Vagina (tissue), 2 donors: ENCODE data around the gene ABCA9. TPM values are rescaled to one million over a fixed set of nuclear protein-coding genes. Genes with fewer than 3 reads are reported as not detected.

Experiments used
- DNase-seq, 2 donors: peaks; one replicate each; pipeline ENCODE4 v3.0.0-alpha.2; 2017; ENCODE audit errors: extremely low spot score in 2 of 2
- H3K27ac ChIP-seq: fragments of 200-600 bp; sonication (generic); one replicate; pipeline ENCODE4 v1.5.1; 2019
- H3K27me3 ChIP-seq: fragments of 200-600 bp; sonication (generic); one replicate; pipeline ENCODE4 v1.5.1; 2019
- H3K36me3 ChIP-seq, 2 donors: fragments of 200-600 bp; sonication (generic); one replicate each; pipeline ENCODE4 v1.5.1; 2017 to 2019
- H3K4me1 ChIP-seq: fragments of 200-600 bp; sonication (generic); one replicate; pipeline ENCODE4 v1.5.1; 2019
- H3K4me3 ChIP-seq, 2 donors: fragments of 200-600 bp; sonication (generic); 1 replicate in 1 of 2; 2 replicates in 1 of 2; pipeline ENCODE4 v1.5.1; 2016 to 2019
- H3K9me3 ChIP-seq: fragments of 200-600 bp; sonication (generic); one replicate; pipeline ENCODE4 v1.5.1; 2019
- CTCF ChIP-seq, 3 experiments: fragments of 450-650 bp in 2 of 3; fragments of 200-600 bp in 1 of 3; sonication (generic) in 1 of 3; IDR thresholded peaks; one replicate each; pipeline ENCODE4 v1.5.1; 2017 to 2019; ENCODE audit warnings: antibody characterized with exemption in 3 of 3, mild to moderate bottlenecking in 2 of 3, moderate library complexity in 2 of 3
- POLR2A ChIP-seq, 2 donors: fragments of 450-650 bp; IDR thresholded peaks; one replicate each; pipeline ENCODE4 v1.6.1; 2017; ENCODE audit warnings: antibody characterized with exemption in 2 of 2, mild to moderate bottlenecking in 2 of 2, moderate library complexity in 2 of 2
- POLR2AphosphoS5 ChIP-seq, 2 donors: sonication (generic); formaldehyde crosslinking; IDR thresholded peaks; one replicate each; pipeline ENCODE4 v1.9.0; 2017; ENCODE audit warnings: antibody characterized with exemption in 2 of 2, mild to moderate bottlenecking in 2 of 2, low read depth in 1 of 2; ENCODE audit not compliant: insufficient read depth in 1 of 2
- intact Hi-C: fragments of 100-400 bp; cut with DNase I; formaldehyde crosslinking; loops from one replicate; pipeline ENCODE4 v1.15.1; 2023
- total RNA-seq: library from RNA; depleted of rRNA; stranded (reverse); fragments of >200 nt; gene quantifications from one replicate; pipeline ENCODE4 v1.2.3, GENCODE V29; 2016

The ABCA9 gene
- total RNA-seq, 1 donor from 2014 or later: 71.2 TPM

DNA sequence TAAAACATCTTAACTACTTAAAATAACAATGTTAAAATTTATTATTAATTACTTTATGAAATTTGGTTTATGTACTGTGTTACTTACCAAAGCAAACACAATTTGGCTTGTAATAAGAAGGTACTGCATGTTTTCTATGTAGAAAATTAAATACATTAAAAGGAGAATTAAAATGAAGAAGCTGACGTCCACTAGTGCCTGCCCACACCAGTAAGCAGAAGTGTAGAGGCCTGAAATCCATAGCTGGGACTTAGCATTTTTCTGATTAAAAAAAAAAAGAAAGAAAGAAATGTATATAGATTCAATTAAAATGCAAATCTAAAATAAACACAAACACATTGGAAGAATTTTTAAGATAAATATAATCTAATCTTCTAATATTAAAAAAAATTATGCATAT, 35.8 kb upstream of the ABCA9 start:
- TF ChIP-seq POLR2A (IDR thresholded peaks at IDR 0.05): no peak
- no peak for TF ChIP-seq CTCF (IDR thresholded peaks at IDR 0.05)
- TF ChIP-seq POLR2AphosphoS5 (IDR thresholded peaks at IDR 0.05; ENCODE audit: insufficient read depth in 1 of 2, low read depth in 1 of 2): no peak

DNA sequence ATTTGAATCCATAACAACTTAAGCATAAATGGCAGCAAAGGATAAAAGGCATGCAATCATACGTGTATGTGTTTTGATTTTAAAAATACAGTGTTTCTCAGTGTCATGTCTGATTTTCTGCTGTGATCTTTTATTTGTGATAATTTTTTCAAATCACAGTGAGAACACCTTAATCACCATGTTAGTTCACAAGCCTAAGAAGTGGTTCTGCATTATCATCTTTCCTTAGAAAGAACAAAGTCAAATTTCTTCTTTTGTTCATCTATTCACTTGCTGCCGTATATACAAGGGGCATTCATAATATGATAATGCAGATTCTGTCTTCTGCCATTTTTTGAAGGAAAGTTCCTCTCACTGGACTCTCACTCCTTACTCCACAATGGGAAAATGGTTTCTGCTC, 33.3 kb upstream of the ABCA9 start:
- Histone ChIP-seq H3K27ac (no peak overlapping the region), H3K4me1 (no peaks in the 10 kb centered on the region), H3K36me3 (peaks cover 0 to 12% of the 10 kb centered on the region in 2 donors), H3K9me3 (no peaks in the 10 kb centered on the region), H3K27me3 (no peaks in the 10 kb centered on the region), H3K4me3 (no peak overlapping the region)
- intact Hi-C loops: no loop called here
- TF ChIP-seq CTCF (IDR thresholded peaks at IDR 0.05) (no peak), POLR2A (IDR thresholded peaks at IDR 0.05) (no peak), POLR2AphosphoS5 (IDR thresholded peaks at IDR 0.05; ENCODE audit: insufficient read depth in 1 of 2, low read depth in 1 of 2) (no peak)
- no peak for DNase-seq

More for the DNA sequence above, 35.8 kb upstream of the ABCA9 start:
- Histone ChIP-seq H3K36me3 (peaks cover 0 to 17% of the 10 kb centered on the region in 2 donors), H3K4me1 (no peaks in the 10 kb centered on the region), H3K9me3 (no peaks in the 10 kb centered on the region), H3K27me3 (no peaks in the 10 kb centered on the region), H3K27ac (no peak overlapping the region), H3K4me3 (no peak overlapping the region)
- DNase-seq: no peak
- intact Hi-C loops: no loop called here

DNA sequence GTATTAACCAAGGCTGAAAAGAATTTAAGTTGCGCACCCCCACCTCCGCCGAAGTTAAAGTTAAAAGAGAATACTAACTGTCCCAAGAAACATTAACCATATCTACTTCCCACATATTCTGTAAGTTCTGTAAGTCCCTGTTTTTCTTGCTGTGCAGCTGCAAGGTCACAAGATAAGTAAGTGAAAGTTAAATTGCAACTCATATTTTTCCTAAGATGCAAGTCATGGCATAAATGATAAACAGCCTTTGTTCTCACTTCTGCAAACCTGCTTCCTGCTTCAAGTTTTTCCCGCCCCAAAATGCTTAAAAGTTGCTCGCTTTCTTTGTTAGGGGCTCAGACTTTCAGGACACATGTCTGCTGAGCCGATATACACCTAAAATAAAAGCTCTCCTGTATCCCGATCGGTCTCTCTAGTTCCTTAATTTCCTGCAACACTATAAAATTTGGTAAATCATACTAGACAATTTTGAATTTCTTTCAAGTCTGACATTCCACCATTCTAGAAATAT, 32.6 kb upstream of the ABCA9 start:
- Histone ChIP-seq H3K36me3 (peaks cover 0 to 15% of the 10 kb centered on the region in 2 donors), H3K9me3 (no peaks in the 10 kb centered on the region), H3K4me1 (no peaks in the 10 kb centered on the region), H3K27ac (no peak overlapping the region), H3K27me3 (no peaks in the 10 kb centered on the region), H3K4me3 (no peak overlapping the region)
- no peak for DNase-seq
- intact Hi-C loops: no loop called here
- TF ChIP-seq CTCF (IDR thresholded peaks at IDR 0.05) (no peak), POLR2AphosphoS5 (IDR thresholded peaks at IDR 0.05; ENCODE audit: insufficient read depth in 1 of 2, low read depth in 1 of 2) (no peak), POLR2A (IDR thresholded peaks at IDR 0.05) (no peak)

DNA sequence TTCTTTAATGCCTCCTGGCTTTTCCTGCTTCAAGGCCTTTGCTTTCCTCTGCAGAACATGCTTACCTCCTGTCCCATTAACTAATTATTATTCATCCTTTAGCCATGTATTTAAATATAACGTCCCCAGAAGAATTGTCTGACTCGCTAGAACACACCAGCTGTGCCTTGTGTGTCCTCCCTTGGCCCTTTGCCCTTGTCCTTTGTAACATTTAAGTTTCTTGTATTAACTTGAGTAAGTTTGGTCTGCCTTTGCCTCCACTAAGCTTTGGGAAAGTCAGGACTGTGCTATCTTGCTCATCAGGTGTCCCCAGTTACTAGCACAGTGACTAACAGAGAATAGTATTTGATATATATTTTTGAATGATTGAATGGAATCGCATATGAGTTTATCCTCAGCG, 29.6 kb upstream of the ABCA9 start:
- no peak for TF ChIP-seq POLR2AphosphoS5 (IDR thresholded peaks at IDR 0.05; ENCODE audit: insufficient read depth in 1 of 2, low read depth in 1 of 2)
- TF ChIP-seq CTCF (IDR thresholded peaks at IDR 0.05): no peak
- no peak for TF ChIP-seq POLR2A (IDR thresholded peaks at IDR 0.05)
- no peaks in the 10 kb centered on the region for H3K9me3 ChIP-seq
- H3K36me3 ChIP-seq: peaks cover 0 to 9% of the 10 kb centered on the region in 2 donors
- intact Hi-C loops: no loop called here
- no peak overlapping the region for H3K4me3 ChIP-seq
- no peaks in the 10 kb centered on the region for H3K4me1 ChIP-seq
- H3K27me3 ChIP-seq: no peaks in the 10 kb centered on the region
- no peak for DNase-seq
- no peak overlapping the region for H3K27ac ChIP-seq

DNA sequence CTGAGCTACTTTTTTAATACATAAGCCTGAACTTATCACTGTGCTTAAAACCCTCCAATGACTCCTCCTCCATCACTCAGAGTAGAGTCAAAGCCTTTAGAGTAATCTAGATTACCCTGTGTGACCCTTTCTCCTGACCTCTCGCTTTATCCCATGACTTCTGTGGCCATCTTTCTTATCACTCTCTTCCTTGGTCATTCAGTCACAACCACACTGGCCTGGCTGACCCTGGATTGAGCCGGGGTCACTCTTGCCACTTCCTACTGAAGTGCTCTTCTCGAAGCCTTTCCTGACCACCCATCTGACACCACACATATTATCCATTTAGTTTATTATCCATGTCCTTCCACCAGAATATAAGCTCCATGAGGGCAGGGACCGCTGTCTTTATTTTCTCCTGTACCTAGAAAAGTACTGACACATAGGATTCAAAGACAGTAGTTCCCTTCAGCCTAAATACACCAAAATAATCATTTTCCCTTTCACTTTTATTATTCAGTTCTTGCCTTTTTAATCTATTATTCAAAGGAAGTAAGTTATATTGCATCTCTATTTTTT, 28.0 kb upstream of the ABCA9 start:
- Histone ChIP-seq H3K36me3 (peaks cover 0 to 7% of the 10 kb centered on the region in 2 donors), H3K27ac (no peak overlapping the region), H3K27me3 (no peaks in the 10 kb centered on the region), H3K9me3 (no peaks in the 10 kb centered on the region), H3K4me1 (no peaks in the 10 kb centered on the region), H3K4me3 (no peak overlapping the region)
- DNase-seq: no peak
- TF ChIP-seq CTCF (IDR thresholded peaks at IDR 0.05): no peak
- TF ChIP-seq POLR2A (IDR thresholded peaks at IDR 0.05): no peak
- TF ChIP-seq POLR2AphosphoS5 (IDR thresholded peaks at IDR 0.05; ENCODE audit: insufficient read depth in 1 of 2, low read depth in 1 of 2): no peak
- intact Hi-C loops: no loop called here
